T47D (cell line): Measurements from ENCODE around the gene PPP1R9A.

ENCODE experiments used
- DNase-seq, 2 experiments: peaks; one replicate each; pipeline versions ENCODE4 v3.0.0 to v3.0.0-alpha.2; 2011 to 2012; ENCODE audit warnings: low read depth in 1 of 2, low spot score in 1 of 2
- JUND ChIP-seq: IDR thresholded peaks from 2 replicates; pipeline ENCODE4 v1.6.1; 2012; ENCODE audit warnings: low read depth
- in situ Hi-C: cut with HindIII; loops from 2 replicates; pipeline ENCODE4 v1.10.0; 2016; ENCODE audit warnings: low sequenced_read_pairs, low pct_unique_long_range_greater_than_20kb

Gene PPP1R9A

GRCh38 chr7:95297041-95297440 lies 389.6 kb downstream of the PPP1R9A start:
- in situ Hi-C loops, result no loop called here
- no peak for TF ChIP-seq JUND
- DNase-seq, result no peak

DNA sequence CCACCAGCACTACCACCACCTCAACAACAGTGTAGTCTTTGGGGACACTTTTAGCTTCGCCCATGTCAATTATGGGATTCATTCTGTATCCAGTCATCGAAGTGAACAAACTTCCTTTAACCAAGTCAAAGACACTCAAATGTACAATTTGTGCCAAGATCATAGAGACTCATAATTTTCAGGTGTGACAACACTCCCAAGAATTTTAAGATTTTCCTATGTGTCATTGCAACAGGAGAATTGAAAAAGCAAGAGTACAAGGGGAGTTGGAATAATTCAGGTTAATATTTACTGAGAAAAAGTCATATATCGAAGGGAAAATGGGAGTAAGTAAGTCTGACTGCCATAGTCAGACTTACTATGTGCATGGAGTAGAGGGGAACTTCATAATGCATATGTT lies 390.7 kb downstream of the PPP1R9A start:
- in situ Hi-C loops, result no loop called here
- no peak for DNase-seq
- TF ChIP-seq JUND, result no peak

- in situ Hi-C loops, result no loop called here
- no peak for DNase-seq
Observed at GRCh38 chr7:95303013-95303905, 395.9 kb downstream of the PPP1R9A start.

GRCh38 chr7:95304990-95305389 lies 397.6 kb downstream of the PPP1R9A start:
- DNase-seq, result no peak
- in situ Hi-C loops, result no loop called here
- TF ChIP-seq JUND, result no peak

More at GRCh38 chr7:95303013-95303905, 395.9 kb downstream of the PPP1R9A start:
- TF ChIP-seq JUND, result no peak

DNA sequence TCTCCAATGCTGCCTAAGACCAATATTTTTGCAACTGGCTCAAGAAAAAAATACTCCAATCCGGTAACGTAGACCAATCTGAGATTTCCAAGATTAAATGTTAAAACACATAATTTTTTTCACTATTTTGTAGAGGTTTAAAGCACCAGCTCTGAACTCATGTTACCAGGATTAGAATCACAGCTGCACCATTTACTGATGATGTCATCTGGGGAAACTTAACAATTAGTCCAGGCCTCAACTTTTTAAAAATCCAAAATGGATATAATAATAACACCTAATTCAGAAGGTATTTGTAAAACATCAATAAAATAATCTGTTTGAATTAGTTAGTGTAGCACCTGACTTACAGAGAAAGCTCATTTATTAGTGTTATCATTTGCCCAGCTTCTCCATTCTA lies 402.6 kb downstream of the PPP1R9A start:
- no peak for TF ChIP-seq JUND
- no peak for DNase-seq
- in situ Hi-C loops, result no loop called here

- TF ChIP-seq JUND, result no peak
- no peak for DNase-seq
- in situ Hi-C loops, result no loop called here
Observed at GRCh38 chr7:95311389-95311788, 404.0 kb downstream of the PPP1R9A start.

DNA sequence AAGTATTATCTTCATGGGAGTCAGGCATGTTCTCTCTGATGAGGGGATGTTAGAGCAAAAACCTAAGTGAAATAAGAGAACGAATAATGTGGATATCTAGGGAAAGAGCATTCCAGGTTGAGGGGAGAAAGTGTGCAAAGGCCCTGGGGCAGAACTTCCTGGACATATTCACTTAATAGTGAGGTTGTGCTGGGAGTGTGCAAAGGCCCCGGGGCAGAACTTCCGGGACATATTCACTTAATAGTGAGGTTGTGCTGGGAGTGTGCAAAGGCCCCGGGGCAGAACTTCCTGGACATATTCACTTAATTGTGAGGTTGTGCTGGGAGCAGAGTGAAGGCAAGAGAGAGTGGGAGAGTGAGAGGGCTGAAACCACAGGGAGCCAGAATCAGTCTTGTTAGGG lies 405.2 kb downstream of the PPP1R9A start:
- in situ Hi-C loops, result no loop called here
- DNase-seq, result no peak
- TF ChIP-seq JUND, result no peak

- DNase-seq, result no peak
- TF ChIP-seq JUND, result no peak
Observed at GRCh38 chr7:95316588-95316987, 409.2 kb downstream of the PPP1R9A start.

GRCh38 chr7:95317546-95317945 lies 410.2 kb downstream of the PPP1R9A start:
- in situ Hi-C loops, result no loop called here
- DNase-seq, result no peak
- no peak for TF ChIP-seq JUND

More at GRCh38 chr7:95316588-95316987, 409.2 kb downstream of the PPP1R9A start:
- in situ Hi-C loops, result no loop called here

GRCh38 chr7:95317966-95318365 lies 410.6 kb downstream of the PPP1R9A start:
- no peak for DNase-seq
- no peak for TF ChIP-seq JUND
- in situ Hi-C loops, result no loop called here

DNA sequence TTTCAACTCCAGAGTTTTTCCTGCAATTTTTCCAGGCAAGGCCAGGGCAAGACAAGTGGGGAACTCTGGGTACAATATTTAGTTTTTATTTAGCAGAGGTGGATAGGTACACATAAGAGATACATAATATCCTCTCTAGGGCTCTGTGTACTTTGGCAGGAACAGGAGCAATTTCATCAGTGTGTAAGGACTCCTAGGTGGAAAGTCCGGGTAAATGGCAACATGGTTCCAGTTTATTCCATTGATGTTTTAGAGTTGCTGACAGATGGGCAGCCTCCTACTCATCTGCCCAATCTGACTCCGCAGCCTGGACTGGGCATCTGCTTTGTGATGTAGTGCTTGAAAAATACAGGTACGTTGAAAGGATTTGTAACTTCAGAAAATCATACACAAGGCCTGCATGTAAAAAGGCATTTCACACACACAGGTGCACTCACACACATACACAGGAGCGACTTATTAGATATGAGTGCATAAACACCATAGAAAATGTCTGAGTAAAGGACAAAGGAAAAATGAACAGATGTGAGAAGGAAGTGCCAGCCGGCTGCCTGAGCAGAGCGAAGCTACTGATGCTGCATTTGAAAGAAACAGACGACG lies 411.2 kb downstream of the PPP1R9A start:
- in situ Hi-C loops, result no loop called here
- TF ChIP-seq JUND, result no peak
- no peak for DNase-seq

DNA sequence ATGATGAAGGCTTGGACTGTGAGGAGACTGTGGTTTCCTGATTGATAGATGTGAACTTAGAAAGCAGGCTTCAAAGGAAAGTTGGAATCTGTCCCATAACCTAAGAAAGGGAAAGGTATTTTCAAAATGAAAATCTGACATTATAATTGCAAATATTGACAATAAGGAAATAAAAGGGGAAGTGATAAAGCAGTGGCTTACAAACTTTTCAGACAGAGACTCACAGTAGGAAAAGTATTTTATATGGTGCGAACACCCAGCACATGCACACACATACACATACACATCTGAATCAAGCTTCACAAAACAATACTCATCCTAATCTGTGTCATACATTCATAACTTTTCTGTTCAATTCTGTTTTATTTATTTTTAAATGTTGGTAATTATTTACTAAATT lies 412.2 kb downstream of the PPP1R9A start:
- no peak for DNase-seq
- no peak for TF ChIP-seq JUND
- in situ Hi-C loops, result no loop called here

GRCh38 chr7:95320651-95321050 lies 413.3 kb downstream of the PPP1R9A start:
- no peak for DNase-seq
- TF ChIP-seq JUND, result no peak
- in situ Hi-C loops, result no loop called here
